OCI-LY1 (cell line): ENCODE results near the gene ZCCHC14.

Experiments
- CTCF ChIP-seq: fragments of 200-600 bp; sonication (generic), shearing (Covaris generic); IDR thresholded peaks from 2 replicates; pipeline ENCODE4 v1.5.1; 2017; ENCODE audit warnings: mild to moderate bottlenecking, antibody characterized with exemption, low read length, moderate library complexity, mixed read lengths
- EZH2 ChIP-seq: fragments of 200-600 bp; sonication (generic), shearing (Covaris generic); IDR thresholded peaks from 2 replicates; pipeline ENCODE4 v1.8.0; 2017; ENCODE audit warnings: borderline replicate concordance, mixed run types, mild to moderate bottlenecking, antibody characterized with exemption, low read length, moderate library complexity, mixed read lengths

GRCh38 chr16:87457709-87458423 is 35.0 kb downstream of the ZCCHC14 start:
- no peak for TF ChIP-seq CTCF
- no peak for TF ChIP-seq EZH2
